ENCODE data around the gene SUB1.
"Not testable (repeated sequence)": the region's sequence is repeated elsewhere in the genome, so short reads cannot be mapped to it uniquely, and the experiment has no call there.

The SUB1 gene

DNA sequence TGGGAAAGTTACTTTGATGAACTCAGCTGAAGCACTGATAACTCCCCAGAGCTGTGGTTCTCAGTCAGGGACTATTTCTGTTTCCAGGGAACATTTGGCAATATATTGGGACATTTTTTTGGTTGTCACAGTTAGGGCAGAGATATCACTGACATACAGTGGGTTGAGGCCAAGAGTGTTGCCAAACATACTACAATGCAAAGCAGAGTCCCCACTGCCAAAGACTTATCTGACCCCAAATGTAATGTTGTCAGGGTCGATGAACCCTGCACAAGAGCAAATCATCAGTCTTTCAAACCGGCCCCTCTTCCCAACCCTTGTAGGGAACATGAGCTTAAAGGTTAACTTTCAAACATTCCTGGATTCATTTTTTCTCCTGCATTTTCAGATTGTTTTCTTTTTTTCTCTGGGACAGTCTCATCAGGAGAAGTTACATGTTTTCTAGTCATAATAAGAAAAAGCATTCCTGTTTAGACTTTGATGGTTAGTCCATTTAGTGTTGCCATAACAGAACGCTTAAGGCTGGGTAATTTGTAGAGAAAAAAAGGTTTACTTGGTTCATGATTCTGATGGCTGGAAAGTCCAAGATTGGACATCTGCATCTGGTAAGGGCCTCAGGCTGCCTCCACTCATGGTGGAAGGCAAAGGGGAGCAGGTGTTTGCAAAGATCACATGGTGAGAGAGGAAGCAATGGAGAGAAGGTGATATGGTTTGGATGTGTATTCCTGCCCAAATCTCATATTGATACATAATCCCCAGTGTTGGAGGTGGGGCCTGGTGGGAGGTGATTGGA, 18.8 kb upstream of the SUB1 start:
- DNase-seq, result no peak

DNA sequence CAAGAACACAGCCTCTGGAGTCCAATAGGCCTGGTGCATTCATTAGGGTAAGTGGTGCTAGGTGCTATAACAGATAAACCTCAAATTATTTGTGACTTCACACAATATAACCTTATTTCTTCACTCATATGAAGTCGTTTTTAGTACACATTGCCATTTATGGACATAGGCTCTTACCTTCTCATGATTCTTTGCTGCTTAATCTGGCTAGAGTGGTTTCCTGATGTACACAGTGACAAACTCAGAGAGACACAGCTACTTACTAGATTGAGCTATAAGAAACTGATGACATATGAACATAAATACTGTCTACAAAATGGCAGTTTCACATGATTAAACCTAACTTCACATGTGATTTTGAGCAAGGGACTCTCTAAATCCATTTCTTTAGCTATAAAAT, 14.2 kb upstream of the SUB1 start:
- no peak for DNase-seq

DNA sequence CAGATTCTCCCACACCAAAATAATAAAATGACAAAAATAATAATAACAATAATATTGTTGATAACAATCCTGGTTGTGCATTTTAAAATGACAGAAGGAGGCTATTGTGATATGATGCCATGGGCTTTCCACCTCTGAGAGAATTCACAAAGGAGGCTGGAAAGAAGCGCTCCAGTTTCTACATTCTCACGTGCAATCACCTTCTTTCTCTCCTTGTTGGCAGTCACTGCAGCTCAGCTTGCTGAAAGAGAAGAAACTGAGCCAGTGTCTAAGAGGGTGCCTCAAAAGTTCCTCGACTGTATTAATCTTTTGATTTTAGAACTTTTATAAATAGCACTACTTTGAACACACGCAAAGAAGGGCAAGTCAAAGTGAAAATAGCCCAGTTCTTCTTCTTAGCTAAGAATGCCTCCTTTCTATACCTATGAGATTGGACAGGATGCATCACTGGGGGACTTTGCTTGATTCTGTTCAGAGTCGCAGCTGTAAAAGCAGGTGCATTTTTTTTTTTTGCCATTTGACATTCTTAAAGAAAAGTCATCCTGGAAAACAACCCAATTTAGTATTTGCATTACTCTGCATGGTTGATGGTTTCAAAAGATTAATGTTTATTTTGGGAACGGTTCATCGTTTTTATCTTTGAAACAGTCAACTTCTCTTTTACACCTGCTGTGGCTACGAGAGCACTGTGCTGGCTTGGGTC, 12.4 kb upstream of the SUB1 start:
- no peak for DNase-seq

DNA sequence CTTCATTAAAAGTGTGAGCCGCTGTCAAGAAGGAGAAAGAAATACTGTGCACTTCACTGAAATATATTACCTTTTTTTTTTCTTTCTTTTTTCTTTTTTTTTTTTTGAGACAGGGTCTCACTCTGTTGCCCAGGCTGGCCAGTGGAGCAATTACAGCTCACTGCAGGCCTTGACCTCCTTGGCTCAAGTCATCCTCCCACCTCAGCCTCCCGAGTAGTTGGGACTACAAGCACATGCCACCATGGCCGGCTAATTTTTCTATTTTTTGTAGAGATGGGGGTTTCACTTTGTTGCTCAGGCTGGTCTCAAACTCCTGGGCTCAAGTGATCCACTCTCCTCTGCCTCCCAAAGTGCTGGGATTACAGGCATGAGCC, 11.9 kb upstream of the SUB1 start:
- DNase-seq, result not testable (repeated sequence)

DNA sequence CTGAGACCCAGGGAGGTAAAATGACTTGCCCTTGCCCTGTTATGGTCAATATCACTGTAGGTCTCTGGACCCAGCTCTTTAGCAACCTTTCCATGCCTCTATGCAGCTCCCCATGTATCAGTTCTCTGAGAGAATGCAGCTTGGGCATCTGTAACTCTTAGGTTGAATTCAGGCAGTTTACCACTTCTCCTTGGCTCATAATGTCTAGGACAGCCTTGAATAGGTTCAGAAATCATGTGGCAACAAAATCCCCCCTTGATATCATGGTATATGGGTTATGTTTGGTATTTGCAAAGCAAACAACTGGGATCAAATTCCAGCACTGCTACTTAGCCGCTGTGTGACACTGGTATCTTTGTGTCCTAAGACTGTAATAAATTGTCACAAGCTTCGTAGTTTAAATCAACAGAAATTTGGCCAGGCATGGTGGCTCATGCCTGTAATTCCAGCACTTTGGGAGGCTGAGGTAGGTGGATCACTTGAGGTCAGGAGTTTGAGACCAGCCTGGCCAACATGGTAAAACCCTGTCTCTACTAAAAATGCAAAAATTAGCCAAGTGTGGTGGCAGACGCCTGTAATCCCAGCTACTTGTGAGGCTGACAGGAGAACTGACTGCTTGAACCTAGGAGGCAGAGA, 10.7 kb upstream of the SUB1 start:
- peak; percentile 30 for DNase-seq

DNA sequence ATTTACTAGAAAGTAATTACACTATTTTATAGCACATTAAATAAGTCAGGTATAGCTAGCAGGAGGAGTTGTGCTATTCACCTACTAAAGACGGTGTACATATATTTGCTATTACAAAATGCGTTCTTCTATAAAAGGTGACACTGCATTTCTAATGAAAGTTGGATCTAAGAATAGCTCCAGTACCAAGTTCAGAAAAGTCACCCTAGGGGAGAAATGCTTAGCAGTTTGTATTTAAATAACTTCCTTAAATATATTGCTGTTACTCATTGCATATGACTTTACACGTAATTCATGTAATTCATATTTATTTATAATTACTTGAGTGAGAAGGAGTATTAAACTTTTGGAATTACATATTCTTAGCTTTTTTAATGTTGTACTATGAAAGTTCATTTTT, 7.0 kb upstream of the SUB1 start:
- no peak for DNase-seq

DNA sequence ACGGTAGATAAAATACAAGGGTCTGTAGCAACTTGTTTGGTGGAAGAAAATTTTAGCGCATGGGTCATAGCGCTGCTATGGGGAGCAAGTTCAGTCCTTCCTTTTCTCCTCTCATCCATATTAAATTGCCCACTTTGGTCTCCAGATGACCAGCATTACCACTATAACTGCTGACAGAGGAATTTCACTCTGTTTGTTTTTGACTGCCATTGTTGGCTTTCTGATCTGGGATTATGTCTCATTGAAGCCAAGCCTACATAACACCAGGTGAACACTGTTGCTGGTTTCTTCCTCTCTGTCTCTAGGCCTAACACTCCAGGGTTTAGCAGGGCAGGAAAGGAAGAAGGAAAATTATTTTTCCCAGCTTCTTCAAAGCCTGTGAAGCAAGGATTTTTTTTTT, 6.6 kb upstream of the SUB1 start:
- DNase-seq, result no peak

DNA sequence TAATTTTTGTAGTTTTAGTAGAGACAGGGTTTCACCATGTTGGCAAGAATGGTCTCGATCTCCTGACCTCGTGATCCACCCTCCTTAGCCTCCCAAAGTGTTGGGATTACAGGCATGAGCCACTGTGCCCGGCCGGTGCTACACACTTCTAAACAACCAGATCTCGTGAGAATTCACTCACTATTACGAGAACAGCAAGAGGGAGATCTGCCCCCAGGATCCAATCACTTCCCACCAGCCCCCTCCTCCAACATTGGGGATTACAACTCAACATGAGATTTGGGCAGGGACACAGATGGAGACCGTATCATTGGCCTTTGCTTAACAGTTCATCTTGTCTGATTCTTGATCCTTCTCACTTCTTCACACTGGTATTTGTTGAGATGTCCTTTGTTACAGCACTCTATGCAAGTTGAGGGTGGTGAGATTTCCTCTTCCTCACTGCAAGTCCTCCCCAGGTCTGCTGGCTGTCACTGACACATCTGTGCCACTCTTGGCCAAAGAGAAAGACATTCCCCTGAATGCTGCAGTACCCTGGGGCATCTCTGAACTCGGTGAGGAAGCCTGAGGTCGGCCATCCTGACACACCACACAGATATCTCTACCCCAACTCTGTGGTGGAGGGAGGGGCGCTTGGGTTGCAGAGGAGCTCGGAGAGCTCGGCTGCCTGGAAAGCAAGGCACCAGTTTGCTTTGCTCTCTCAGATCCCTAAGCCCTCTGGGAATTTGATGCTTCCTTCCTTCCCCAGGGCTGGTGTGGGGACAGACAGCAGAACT, 4.2 kb upstream of the SUB1 start:
- peak; percentile 10 for DNase-seq

DNA sequence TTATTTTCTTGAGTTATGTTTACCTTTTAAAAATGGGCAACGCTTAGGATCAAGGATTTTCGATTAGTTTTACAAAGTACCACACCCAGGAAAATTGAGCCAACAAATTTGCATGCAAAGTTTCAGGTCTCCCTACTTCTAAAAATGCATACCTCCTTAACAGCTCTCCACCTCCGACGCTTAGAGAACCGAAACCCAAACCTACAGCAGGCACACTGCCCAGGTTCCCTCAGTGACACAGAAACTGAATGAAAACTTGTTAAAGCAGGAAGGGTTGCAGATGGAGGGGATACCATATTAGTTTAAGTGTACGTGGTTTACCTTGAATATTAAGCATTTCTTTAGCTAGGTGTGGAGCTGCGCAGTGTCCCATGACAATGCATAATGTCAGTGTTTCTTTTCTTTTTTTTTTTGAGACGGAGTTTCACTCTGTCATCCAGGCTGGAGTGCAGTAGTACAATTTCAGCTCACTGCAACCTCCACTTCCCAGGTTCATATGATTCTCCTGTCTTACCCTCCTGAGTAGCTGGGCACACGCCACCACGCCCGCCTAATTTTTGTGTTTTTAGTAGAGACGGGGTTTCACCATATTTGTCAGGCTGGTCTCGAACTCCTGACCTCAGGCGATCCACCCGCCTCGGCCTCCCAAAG, 1.6 kb upstream of the SUB1 start:
- DNase-seq, result no peak

DNA sequence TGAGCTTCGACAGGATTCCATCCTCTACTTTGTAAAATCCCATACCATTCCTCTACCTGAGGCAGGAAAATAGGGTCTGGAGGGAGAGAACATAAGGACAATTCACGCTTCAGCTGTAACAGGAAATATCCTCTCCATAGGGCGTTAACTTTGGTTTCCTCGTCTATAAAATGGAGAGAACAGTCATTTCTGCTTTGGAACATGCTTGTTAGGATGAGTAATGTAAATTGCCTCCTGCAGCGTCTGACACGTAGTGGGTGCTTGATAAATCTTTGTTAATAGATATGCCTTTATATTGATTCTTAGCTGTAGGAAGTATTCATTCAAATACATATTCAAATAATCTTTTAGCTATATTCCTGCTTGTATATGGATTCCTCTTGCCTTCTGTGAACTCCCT, 711 bp upstream of the SUB1 start:
- DNase-seq, result no peak

DNA sequence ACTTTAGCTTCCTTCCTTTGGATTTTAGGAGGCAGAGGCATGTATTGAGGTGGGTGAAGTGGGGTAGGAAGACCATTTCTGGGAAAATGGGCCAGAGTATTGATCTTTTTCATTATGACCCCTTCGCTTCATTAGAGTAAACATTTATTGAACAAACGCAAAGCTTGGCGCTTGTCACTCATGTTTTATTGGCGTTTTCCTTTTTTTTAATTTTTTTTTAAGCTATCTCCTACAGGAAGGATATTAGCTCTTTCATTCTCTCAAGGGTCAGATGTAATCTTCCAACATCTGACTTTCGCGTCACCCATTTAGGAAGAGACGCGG, 273 bp upstream of the SUB1 start:
- DNase-seq, result no peak

DNA sequence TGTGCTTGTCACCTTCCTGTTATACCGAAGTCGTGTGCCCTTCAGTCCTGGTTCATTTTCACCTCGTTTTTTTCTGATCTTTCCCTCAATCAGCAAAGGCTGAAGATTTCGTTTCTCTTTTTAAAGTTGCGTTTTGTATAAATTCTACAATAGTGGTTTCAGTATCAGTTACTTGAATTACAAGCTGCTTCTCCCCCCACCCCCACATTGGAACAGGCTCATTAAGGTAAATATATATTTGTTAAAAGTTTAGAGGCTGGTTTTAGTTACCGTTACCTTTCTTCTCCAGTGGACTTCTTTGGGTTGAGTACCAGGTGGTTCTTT, 881 bp downstream of the SUB1 start:
- no peak for DNase-seq

DNA sequence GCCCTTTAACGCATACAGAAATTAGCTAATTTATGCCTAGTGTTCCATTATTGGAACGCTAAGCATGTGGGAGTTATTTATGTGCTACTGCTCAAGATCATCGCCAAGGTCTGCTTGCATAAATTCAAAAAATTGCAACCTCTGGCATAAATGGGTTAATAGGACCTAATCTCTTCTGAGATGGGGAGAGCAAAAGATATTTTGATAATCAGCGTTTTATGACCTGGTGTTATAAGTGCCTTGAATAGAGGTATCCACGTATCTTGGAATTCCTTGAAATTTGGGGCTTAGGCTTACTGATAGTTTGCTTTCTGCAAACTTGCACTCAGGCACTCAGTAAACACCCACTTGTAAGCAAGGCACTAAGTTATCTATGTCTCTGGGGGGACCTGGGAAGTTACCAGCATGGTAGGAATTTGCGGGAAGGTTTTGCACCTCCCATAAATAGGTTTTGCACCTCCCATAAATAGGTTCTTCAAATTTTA, 1.8 kb downstream of the SUB1 start:
- DNase-seq, result no peak

DNA sequence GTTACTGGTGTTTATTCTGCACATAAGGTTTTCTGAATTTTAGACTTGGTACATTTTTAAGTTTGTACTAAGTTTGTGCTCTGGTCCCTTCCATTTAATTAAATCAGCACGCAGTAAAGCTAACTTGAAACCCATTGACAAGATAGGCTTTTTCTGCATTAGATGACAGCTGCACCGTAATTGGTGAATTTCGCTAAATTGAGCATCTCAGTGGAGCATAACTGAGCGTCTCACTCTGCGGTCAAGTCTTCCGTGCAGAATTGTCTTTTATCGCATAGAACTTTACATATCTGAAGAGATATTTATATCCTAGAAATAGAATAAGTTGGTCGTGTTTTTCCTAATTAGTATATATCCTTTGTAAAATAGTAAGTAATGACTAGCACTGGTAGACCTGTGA, 4.1 kb downstream of the SUB1 start:
- no peak for DNase-seq

DNA sequence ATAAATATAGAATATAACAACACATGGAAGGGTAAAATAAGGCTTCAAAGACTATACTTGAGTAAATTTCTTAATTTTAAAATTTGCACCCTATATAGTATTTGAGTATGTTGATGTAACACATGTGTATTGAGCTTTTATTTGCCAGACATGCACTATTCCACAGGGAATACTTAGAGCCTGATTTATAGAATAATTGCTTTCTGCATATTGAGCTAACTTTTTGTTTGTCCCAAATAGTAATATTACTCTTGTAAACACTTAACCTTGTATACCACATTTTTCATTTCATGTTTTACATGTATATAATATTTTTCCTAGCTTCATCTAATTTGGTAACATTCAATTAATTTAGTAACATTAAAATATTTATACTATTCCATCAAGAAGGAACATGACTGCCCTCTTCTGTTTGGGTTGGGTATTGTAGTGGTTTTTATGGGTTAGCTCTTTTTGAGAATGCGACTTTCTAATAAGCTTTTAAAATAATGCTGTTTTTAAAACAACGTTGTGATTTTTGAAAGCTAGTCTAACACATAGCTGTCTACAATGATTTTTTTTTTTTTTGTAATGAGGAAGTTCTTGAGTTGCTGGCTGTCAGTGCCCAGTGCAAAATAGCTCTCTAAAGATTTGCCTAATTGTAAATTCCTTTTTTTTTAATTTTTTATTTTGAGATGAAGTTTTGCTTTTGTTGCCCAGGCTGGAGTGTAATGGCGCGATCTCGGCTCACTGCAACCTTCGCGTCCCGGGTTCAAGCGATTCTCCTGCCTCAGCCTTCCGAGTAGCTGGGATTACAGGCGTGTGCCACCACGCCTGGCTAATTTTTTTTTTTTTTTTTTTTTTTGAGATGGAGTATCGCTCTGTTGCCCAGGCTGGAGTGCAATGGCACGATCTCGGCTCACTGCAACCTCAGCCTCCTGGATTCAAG, 4.8 kb downstream of the SUB1 start:
- DNase-seq, result peak; percentile 68

DNA sequence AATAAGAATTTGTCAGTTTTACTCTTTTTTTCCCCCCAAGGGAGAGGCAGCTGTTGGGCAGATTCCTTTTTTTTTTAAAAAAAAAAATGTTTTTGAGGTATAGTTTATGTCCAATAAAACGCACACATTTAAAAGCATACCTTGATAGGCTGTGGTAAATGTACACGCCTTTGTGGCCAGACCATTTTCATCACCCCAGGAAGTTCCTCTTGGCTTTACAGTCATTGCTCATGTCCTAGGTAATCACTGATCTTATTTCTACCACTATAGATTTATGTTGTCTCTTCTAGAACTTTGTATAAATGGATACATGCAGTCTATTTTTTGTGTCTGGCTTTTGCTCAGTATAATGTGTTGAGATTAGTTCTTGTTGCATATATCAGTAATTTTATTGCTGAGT, 9.8 kb downstream of the SUB1 start:
- no peak for DNase-seq

DNA sequence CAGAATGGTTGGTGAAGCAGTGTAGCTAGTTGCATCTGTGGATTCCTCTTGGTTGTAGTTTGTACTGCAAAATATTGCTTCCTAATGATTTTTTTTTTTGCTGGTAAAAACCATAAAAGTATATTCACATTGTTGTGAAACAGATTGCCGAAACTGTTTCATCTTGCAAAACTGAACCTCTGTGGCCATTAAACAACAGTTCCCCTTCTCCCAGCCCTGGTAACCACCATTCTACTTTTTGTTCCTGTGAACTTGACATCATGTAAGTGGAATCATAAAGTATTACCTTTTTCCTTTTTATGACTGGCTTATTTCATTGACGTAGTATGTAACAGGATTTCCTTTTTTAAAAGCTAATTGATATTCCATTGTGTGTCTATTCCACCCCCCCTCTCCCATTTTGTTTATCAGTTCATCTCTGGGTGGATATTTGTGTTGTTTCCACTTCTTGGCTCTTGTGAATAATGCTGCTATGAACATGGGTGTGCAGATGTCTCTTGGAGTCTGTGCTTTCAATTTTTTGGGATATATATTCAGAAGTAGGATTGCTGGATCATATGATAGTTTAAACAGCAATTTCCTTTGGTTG, 11.8 kb downstream of the SUB1 start:
- no peak for DNase-seq

DNA sequence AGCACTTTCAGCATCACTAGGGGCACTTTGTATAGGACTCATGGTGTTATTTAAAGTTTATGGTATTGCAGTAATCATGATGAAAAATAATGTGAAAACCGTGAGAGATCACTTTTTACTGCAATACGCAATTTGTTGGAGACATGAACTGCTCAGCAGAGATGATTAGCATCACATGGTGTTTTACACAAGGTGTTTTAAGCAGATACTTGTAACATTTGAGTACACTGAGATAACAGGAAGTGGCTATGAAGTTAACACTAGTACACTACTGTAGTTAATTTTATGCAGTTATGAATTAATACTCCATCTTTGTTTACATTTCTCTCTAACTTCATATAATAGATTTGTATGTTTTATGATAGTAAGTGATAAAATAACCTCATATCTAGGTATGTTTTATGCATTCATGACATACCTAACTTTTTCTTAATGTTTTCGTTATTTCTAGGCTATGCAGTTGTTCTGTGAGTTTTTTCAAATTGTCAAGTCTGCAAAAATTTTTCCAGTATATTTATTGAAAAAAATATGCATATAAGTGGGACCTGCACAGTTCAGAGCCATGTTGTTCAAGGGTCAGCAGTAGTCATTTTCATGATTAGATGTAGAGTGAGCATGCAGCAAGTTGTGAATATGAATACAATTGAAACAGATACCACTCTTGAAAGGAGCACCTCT, 13.0 kb downstream of the SUB1 start:
- DNase-seq, result no peak

DNA sequence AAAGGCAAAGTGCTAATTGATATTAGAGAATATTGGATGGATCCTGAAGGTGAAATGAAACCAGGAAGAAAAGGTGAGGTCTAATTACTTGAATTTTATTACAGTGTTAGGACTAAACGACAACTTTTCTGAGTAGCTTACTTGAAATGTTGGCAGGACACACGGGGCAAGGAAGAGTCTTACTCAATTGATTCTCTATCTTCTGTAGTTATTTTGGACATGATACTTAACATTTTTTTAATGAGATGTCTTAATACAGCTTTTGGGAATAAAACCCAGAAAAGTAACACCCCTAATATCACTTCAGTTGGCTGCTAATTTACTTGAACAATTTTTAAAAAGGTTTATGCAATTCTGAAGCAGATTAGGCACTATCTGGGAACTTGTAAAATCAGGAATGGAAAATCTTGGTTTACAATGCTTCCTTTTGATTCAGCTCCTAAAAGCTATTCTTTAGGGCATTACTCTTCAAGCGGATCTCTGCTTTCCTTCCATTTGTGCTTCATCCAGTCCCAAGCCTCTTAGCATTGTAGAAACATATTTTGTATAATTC, 13.7 kb downstream of the SUB1 start:
- DNase-seq, result no peak

DNA sequence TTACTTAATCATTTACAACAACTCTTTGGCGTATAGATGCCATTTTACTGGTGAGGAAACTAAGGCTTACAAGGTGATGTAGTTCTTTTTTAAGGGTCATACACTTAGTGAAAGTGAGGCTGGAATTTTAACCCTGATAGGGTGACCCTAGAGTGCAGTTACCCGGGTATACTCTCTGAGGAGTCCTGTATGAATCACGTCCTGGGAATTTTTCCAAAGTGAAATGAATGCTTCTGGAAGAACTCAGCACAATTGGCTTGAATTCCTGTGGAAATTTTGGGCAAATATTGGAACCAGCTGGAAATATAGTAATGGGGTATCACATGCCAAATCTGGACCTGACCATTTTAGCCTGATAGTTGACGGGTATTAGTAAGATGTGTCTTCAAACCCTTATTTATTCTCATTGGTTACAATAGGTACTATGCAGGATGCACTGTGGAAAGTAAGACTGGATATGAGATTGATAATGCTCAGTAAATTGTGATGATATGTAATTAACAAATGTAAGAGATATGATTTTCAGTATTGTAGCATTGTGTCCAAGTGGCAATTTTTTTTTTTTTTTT, 14.8 kb downstream of the SUB1 start:
- peak; percentile 95 for DNase-seq
